SHP77 (cell line): ENCODE results near the gene ZBTB7B.
A peak's percentile ranks its signal among the peaks of the same experiment; 100 is the strongest.

Experiments used
- DNase-seq, 2 experiments: peaks; one replicate each; lab custom pipeline; 2025; lab: John Stamatoyannopoulos, UW

Gene ZBTB7B

DNA sequence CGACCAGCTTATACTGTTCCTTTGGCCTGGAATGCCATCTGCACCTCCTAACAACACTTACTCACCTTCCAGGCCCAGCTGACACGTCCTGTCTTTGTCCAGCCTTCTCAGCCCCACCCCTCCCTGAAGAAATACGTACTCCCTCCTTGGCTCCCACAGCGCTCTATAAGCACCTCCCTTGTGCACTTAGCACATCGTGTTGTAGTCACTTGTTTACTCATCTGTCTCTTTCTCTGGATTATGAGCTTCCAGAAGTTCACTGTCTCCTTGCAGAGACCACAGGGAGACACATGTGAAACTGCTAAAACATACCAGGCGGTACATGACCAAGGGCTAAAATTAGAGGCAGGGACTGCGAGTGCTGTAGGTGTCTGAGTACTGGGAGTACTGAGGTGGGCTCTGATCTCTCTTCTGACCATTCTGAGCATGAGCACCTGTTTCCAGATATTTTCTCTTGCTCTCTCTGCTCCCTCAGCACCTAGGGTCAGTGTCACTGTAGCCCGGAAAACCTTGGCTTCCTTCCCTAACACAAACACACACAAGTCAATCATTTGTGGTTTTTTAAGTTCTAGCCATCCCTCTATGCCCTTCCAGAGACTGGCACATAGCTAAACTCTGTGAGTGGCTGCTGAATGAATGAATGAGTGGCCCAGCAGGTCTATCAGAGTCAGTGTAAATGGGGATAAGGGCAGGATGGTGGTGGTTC, 36.2 kb downstream of the ZBTB7B start:
- no peak for DNase-seq

DNA sequence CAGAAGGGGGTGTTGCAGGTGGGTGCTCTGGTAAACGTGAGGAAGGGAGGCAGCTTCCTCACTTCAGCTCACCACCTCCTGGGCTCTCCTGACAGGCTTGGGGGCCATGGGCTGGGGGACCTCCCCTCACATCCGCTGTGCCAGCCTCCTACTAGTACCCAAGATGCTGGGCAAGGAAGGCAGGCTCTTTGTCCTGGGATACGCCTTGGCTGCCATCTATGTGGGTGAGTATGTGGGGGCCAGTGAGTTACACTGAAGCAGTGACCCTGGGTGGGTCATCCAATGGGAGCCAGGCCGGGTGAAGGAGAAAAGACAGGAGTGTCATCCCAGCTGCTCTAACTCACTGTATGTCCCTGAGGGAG, 36.7 kb downstream of the ZBTB7B start:
- no peak for DNase-seq

DNA sequence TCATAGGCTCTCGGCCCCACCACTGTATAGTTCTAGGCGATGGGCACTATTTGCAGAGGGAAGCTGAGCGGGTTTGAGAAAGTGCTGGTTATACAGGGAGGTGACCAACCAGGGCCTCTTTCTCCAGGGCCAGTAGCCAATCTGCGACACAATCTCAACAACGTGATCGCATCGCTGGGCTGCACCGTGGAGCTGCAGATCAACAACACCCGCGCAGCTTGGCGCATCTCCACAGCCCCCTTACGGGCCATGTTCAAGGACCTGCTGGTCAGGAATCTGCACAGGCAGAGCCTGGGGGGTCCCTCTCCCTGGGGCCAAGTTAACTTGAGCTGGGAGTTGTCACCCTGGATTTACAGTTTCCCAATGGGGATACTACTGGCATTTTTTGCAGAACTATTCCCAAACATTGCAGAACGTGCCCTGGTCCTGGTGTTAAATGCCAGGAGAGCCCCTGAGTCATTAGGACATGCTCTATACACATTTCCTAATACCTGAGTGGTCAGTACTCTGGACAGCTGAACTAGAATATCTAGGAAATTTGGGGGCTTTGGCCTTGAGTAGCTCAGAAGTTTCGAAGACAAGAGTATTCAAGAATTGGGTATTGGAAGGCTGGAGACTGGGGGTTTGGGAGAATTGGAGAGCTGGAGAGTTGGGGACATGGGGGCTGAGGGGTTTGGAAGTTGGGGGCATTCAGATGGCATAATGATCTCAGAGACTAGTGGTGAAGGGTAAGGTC, 37.9 kb downstream of the ZBTB7B start:
- DNase-seq, result no peak

DNA sequence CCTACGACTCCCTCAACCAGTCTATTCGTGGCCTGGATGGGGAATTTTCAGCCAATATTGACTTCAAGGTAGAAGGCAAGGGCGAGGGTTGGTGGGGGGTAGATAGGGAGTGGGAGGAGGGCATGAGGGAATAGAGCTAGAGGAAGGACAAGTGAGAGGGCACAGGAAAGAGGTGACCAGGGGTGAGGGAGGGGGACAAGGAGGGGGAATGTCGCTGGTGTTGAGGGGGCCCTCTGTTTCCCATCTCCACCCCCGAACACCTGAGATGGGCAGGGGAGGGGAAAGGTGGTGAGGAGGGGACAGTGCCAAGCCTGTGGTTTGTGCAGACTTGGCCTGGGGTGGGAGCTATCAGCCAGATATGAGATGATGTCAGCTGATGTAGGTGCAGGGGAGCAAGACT, 40.2 kb downstream of the ZBTB7B start:
- DNase-seq, result no peak

DNA sequence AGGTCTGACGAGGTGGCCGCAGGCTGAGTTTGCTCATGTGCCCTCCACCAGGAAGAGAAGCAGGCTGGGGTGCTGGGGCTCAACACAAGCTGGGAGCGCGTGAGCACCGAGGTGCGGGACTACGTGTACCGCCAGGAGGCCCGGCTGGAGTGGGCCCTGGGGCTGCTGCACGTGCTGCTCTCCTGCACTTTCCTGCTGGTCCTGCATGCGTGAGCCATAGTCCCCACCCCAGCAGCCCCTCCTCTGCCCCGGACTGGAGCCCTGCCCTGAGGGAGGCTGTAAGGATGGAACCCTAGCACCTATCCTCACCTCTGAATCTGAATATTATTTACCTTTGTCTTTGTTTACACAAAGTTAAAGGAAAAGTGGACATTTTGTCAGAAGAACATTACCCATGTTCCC, 40.7 kb downstream of the ZBTB7B start:
- no peak for DNase-seq

DNA sequence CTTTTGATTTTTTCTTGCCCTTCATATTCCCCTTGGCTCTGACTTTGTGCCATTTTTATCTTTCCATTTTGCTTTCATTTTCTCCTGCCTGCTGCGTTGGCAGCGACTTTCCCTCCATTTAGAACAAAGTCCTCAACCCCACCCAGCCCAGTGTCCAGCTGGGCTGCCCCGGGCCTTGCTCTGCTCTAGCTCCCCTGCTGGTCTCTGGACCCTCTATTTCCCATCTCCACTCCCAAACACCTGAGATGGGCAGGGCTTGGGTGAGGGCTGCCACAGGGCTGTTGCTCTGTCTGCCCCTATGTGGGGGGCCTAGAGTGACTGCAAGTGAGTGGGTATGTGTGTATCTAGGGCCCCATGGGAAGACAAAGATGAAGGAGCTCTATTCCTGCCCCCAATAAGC, 41.2 kb downstream of the ZBTB7B start:
- no peak for DNase-seq

DNA sequence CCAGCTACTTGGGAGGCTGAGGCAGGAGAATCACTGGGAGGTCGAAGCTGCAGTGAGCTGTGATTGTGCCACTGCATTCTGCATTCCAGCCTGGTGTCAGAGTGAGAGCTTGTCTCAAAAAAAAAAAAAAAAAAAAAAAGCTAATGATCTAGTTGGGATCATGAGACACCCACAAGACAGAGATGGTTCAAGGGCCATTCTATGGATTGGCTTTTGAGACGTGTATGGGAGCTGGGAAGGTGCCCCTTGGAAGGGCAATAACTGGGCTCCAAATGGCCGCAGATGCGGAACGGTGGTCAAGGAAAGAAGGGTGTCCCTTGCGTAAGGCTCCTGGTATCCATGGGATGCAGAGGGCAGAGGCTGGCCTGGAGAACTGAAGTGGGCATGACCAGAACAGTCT, 41.8 kb downstream of the ZBTB7B start:
- DNase-seq, result no peak

DNA sequence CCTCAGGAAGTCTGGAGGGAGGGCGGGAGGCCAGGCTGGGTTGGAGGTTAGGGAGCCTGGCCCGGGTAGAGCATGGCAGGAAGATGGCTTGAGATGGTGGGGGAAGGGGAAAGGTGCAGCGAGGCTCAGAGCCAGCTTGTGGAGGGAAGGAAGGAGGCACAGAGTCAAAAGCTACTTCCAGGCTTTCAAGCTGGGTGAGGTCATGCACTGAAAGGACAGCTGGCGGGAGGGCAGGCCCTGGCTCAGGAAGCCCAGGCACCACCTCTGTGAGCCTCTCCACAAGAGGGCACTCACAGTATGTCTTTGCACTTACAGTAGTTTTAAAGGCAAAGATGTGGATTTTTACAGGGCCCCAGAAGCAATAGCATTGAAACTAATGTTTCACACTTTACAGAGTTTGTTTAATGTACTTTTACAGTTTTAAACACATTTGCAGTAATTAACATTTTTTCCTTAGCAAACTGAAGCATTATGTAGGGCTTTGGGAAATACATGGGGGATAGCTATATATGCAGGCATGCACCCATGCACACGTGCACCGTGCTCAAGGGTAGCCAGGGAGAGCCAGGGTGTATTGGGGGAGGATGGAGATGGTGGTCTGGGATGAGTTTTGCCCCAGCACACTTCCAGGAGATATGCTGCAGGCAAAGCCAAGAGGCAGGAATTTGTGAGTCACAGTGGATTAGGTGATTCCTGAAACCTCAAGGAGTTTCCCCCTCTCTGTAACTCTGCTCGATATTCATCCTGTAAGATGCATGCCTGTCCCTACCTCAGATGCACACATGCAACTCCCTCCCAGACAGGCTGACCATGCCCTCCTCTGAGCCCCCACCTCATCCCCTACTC, 42.4 kb downstream of the ZBTB7B start:
- DNase-seq, result peak; percentile 90 to 96

DNA sequence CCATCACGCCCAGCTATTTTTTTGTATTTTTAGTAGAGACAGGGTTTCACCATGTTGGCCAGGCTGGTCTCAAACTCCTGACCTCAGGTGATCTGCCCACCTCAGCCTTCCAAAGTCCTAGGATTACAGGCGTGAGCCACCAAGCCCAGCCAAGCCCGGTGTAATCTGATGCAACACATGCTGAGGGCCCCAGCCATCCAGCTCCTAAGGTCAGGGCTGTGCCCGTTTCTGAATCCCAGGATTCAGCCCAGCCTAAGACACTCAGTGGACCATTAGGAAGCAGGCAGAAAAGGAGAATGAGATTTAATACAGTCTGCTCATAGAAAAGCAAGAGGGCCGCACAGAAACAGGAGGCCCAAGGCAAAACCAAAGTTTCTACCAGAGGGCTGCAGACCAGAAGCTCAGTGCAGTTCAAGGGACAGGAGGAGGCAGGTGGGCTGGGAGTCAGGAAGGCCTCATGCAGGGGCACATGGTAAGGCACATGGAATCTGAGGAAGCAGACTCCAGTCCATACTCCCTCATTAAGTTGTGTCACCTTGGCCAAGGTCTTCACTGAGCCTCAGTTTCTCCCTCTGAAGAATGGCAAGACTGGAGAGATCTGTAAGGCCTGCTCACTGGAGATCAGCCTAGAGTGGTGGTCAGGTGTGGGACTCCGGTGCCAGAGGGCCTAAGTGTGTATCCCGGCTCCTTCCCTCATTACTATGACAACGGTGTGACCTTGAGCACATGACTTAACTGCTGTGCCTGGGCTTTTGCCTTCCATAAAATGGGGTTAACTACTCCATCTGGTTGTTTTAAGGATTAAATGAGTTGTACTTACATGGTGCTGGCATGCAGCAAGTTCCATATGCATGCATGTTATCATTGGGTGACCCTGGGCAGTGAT, 46.1 kb downstream of the ZBTB7B start:
- DNase-seq, result no peak

DNA sequence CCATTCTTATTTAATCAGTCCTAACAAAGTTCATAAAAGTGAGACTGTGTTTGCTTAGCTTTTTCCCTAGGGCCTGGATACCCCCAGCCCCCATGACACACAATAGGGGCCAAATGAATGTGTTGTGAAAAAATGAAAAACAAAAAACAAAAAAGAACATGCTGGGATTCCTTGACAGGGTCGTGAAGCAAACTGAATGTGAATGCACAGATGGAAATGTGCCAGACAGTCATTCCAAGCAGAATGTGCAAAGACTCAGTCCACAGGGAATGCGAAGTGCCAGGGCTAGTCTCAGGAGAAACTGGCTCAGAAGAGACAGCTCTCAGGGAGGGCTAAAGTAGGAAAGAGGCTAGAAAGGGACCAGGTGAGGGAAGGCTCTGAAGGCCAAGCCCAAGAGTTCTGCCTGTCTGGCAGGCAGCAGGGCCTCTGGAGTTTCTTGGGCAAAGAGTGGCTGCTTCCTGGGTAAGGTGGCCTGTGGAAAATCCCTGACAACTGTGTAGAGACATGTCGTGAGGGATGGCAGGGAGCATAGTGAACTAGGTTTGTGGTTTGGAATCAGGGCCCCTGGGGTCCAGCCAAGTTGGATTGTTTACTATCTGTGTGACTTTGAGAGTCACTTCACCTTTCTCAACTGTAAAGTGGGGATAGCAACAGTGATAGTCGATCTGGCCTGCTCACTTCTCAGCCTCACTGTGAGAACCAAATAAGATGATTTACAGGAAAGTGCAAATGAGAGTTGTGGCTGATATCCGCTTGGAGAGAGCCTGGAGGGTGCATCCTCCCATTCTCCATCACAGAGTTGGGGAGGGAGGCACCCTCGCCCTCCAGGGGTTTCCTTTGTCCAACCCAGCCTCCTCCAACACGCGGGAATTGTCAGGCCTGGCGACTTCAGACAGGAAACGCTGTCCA, 47.3 kb downstream of the ZBTB7B start:
- DNase-seq, result peak in 1 of 2 experiments; percentile 31

DNA sequence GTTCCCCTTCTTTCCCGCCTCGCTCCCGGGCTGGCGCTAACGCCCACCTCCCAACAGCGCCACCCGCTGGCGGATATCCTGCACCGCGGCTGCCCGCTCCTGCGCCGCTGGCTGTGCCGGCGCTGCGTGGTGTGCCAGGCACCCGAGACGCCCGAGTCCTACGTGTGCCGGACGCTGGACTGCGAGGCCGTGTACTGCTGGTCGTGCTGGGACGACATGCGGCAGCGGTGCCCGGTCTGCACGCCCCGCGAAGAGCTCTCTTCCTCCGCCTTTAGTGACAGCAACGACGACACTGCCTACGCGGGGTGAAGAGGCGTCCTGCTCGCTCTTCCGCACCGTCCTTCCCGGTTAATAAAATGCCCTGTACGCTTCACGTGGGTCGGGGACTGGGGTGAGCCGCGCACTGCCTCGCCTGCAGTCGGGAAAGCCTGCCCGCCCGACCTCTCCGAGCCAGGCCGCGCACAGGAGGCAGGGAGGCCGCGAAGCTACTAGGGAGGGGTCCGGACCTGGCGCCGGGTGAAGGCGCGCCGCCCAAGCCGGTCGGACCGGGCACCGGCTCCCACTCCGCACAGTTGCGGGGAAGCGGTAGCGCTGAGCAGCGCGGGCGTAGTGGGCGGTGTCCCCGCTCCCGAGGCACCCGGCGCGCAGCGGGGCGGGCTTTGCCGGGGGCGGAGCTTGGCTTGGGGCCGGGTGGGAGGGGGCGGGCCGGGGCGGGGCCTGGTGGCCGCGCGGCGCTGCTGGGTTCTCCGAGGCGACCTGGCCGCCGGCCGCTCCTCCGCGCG, 48.1 kb downstream of the ZBTB7B start, which contains the start of gene ADAM15:
Gene ADAM15, plus strand, starts transcription at position 757 of the 782 bp plus-strand sequence. CDS start 71 bp downstream, outside the sequence.
- peak; percentile 91 to 97 for DNase-seq

DNA sequence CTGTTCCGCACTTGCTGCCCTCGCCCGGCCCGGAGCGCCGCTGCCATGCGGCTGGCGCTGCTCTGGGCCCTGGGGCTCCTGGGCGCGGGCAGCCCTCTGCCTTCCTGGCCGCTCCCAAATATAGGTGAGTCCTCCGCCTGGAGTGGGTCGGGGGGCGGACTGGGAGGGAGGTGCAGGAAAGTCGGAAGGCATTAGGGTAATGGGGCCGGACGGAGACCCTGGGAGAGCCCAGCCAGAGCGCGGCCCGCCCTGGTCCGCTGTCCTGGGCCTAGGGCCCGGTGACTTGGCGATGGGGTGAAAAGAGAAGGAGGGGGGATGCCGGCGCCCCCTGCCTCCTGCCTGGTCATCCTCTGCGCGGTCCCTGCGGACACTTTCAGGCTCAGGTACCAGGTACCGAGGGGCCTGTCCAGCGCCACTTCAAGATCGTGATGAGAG, 48.8 kb downstream of the ZBTB7B start:
- no peak for DNase-seq

DNA sequence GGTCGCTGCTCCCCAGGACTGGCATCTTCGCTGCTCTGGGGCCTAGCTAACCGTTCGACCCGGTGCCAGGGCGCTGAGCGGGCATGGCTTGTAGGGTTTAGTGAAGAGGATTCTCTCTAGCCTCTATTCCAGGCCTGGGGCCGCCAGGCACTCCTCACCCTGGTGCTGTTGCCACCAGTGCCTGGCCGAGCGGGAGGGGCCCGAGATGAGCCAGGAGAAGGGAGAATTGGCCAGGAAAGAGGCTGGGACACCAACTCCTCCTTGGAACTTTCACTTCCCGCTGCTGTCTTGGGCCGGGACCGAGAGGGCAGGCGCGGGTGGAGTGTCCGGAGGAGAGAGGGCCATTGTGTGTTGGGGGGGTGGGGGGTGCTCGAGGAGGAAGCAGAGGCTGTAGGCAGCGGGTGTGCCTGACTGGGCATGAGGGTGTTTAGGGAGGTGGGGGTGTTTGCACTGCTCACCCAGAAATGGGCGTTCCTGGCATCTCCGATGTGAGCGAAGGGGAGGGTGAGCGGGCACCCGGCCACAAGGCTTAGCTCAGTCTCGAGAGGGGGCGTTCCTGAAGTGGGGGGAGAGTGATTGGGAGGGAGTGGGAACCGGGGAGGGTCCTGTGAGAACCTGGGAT, 49.3 kb downstream of the ZBTB7B start:
- DNase-seq, result peak; percentile 30 to 67

DNA sequence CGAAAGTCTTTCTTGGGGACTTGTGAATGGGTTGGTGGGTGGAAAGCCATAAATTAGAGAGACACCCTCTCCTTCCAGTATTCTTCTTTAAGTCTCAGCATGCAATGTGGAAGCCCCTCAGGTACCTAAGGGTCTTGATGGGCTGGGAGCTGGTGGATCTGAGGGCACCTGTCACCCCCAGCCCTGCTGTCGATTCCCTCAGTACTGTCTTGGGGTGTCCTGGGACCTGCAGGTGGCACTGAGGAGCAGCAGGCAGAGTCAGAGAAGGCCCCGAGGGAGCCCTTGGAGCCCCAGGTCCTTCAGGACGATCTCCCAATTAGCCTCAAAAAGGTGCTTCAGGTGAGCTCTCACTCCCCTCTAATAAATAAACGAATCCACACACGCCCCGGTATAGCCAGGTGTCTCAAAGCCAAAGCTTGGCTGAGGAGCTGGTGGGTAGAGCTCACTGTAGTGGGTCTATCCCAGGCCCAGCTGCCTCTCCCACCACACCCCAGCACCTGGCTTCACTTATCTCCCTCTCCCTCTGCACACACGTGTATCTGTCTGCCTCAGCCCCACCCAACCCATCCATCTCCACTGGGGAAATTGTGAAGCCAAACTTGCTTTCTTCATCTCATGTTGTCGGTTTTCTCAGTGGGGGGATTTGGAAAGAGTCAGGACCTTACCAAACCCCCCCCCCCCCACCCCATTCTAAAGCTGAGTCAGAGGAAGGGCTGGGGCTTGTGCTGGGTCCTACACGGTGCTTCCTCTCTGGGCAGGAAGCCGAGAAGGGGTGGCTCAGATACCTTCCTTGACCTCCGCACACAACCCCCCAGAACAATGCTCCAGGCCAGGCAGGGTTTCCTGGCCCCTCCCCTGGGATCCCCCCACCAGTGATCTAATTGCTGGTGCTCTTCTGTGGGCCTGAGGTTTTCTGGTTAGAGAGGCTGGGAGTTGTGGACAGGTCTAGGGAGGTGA, 50.1 kb downstream of the ZBTB7B start:
- peak in 1 of 2 experiments; percentile 48 for DNase-seq

DNA sequence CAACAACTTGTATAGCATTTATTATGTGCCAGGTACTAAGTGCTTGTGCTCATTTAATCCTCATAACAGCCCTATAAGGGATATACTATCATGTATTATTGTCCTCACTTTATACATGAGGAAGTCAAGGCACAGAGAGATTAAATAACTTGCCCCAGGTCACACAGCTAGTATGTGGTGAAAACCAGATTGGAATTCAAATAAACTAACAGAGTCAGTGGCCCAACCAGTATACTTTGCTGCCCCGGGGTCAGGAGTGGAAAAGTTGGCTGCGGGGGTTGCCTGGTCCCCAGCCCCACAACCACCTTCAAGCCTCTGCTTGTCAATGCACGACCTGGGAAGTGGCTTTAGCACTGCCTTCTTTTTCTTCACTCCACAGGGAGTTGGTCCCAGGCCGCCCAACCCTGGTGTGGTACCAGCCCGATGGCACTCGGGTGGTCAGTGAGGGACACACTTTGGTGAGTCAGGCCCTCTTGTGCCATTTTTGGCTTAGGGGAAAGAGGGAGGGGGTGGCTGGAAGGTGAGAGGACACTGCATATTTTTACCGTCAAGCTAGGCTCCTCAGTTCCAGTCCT, 51.0 kb downstream of the ZBTB7B start:
- no peak for DNase-seq

DNA sequence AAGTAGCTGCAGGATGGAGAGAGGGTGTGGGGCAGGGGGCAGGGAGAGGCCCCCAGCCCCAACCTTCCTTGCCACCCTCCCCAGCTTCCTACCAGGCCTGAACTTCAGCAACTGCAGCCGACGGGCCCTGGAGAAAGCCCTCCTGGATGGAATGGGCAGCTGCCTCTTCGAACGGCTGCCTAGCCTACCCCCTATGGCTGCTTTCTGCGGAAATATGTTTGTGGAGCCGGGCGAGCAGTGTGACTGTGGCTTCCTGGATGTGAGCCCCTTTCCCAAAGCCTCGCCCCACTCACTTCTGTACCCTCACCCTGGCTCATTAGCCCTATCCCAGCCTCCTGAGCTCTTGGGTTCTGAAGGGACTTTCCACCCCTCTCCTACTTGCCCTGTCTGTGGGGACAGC, 54.5 kb downstream of the ZBTB7B start:
- DNase-seq, result no peak

DNA sequence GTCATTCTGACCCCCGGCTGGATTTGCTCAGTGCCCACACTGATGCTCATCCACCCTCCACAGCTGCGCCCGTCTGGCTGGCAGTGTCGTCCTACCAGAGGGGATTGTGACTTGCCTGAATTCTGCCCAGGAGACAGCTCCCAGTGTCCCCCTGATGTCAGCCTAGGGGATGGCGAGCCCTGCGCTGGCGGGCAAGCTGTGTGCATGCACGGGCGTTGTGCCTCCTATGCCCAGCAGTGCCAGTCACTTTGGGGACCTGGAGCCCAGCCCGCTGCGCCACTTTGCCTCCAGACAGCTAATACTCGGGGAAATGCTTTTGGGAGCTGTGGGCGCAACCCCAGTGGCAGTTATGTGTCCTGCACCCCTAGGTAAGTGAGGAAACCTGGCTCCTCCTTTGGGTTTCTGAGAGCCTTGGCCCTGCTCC, 55.2 kb downstream of the ZBTB7B start:
- DNase-seq, result no peak

DNA sequence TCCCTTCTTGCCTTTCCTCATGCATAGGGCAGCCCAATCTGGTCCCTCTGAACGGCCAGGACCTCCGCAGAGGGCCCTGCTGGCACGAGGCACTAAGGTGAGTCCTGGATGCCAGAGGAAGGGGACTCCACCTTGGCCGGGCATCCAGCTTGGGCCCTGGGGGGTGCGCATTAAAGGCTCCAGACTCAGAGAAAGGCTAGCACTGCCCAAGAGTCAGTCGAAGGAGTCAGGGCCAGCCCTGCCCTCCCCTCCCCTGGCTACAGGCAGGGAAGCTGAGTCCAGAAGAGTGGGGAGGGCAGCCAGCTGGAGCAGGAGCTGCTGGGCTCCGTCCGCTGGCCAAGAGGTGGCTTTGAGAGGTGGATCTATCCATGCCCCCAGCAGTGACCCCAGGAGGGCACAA, 58.1 kb downstream of the ZBTB7B start:
- DNase-seq, result no peak
